ENCODE measurements around the gene SH3PXD2B.

DNA sequence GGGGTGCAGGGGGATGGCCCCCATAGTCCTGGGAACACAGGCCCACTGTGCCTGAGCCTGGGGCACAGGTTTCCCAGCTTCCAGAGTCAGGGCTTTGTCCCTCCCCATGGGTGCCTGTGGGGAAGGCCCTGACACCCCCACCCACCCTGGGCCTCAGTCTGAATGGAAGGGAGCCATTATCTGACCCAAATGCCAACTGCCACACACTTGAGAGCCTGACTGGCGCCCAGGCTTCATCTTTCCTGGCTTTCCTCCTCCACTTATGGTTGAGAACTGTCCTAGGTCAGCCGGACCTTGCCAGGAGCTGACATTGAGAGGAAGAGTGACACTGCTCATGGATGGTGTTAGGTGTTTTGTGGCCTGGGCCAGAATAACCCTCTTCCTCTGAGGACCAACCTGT, 24.0 kb downstream of the SH3PXD2B start:
- TF ChIP-seq EZH2 (IDR thresholded peaks at IDR 0.05; ENCODE audit: borderline replicate concordance, insufficient read depth, low read depth, low read length, poor library complexity, severe bottlenecking), result no peak
- TF ChIP-seq CTCF (IDR thresholded peaks at IDR 0.05), result no peak

Measured in B cell (primary cell).